ENCODE data around the gene NF1.
A peak's percentile ranks its signal among the peaks of the same experiment; 100 is the strongest.
"Not testable (repeated sequence)": the region's sequence is repeated elsewhere in the genome, so short reads cannot be mapped to it uniquely, and the experiment has no call there.

The NF1 gene

GRCh38 chr17:31321481-31321880 lies 226.7 kb downstream of the NF1 start, which contains the start of gene EVI2A:
TSS of gene EVI2A (minus strand) at chr17:31321622. CDS start at chr17:31319013, 2,609 bp downstream.
- DNase-seq = peak in 25 of 51 donors; percentile 3 to 66 (median 27)

- DNase-seq = no peak
Measured at GRCh38 chr17:31321966-31322365, 227.2 kb downstream of the NF1 start.

GRCh38 chr17:31323551-31323950 lies 228.8 kb downstream of the NF1 start:
- no peak for DNase-seq

GRCh38 chr17:31327534-31328159 lies 232.9 kb downstream of the NF1 start:
- no peak for DNase-seq

- DNase-seq = no peak
Measured at GRCh38 chr17:31328160-31328535, 233.4 kb downstream of the NF1 start.

GRCh38 chr17:31329221-31329620 lies 234.4 kb downstream of the NF1 start:
- no peak for DNase-seq

- peak in 2 of 51 donors; percentile 8 to 14 for DNase-seq
Measured at GRCh38 chr17:31339906-31340661, 245.3 kb downstream of the NF1 start.

- DNase-seq = not testable (repeated sequence)
Measured at GRCh38 chr17:31345191-31345747, 250.5 kb downstream of the NF1 start.

- DNase-seq = no peak
Measured at GRCh38 chr17:31349454-31349853, 254.7 kb downstream of the NF1 start.

GRCh38 chr17:31355935-31356334 lies 261.2 kb downstream of the NF1 start:
- DNase-seq = no peak

- no peak for DNase-seq
Measured at GRCh38 chr17:31357091-31357490, 262.3 kb downstream of the NF1 start.

- no peak for DNase-seq
Measured at GRCh38 chr17:31357839-31358394, 263.1 kb downstream of the NF1 start.

- no peak for DNase-seq
Measured at GRCh38 chr17:31364012-31364411, 269.2 kb downstream of the NF1 start.

- no peak for DNase-seq
Measured at GRCh38 chr17:31366088-31366487, 271.3 kb downstream of the NF1 start.

GRCh38 chr17:31369266-31369665 lies 274.5 kb downstream of the NF1 start:
- no peak for DNase-seq

GRCh38 chr17:31371511-31372097 lies 276.8 kb downstream of the NF1 start:
- DNase-seq = no peak

GRCh38 chr17:31373150-31374093 lies 278.6 kb downstream of the NF1 start:
- DNase-seq = peak in 5 of 51 donors; percentile 16 to 80 (median 53)

- no peak for DNase-seq
Measured at GRCh38 chr17:31374094-31374447, 279.3 kb downstream of the NF1 start.

- no peak for DNase-seq
Measured at GRCh38 chr17:31374503-31374902, 279.7 kb downstream of the NF1 start.

GRCh38 chr17:31378638-31379037 lies 283.9 kb downstream of the NF1 start:
- DNase-seq = no peak
